Measurements from ENCODE around the gene CTNNBIP1.

- no peak for TF ChIP-seq CTCF (IDR thresholded peaks at IDR 0.05)
- TF ChIP-seq EP300 (IDR thresholded peaks at IDR 0.05), result no peak
- peak in 1 of 3 donors; percentile 59 for TF ChIP-seq POLR2AphosphoS5 (IDR thresholded peaks at IDR 0.05)
Observed at GRCh38 chr1:9823693-9823942, 86.5 kb downstream of the CTNNBIP1 start.
